ENCODE measurements around the gene BCL11B.

BCL11B gene

DNA sequence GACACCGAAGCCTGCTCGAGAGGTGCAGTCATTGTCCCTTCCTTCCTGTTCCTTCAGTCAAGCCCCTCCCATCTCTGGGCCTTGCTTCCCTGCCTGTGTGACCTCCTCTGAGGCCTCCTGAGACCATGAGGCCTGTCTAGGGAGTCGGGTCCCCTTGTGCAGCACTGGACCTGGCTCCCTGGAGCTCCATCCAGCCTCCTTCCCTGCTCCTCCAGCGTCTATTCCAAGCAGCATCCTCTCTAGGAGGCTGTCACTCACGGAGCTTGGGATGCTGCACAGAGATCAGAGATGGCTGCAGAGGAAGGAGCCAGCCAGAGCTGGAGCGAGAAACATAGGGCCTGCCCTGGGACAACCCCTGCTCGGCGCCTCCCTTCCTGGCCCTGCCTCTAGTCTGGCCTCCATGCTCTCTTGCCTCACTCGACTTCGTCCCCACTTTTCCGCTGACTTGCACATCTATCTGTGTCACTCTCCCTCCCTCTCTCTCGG lies 142.7 kb downstream of the BCL11B start:
- Histone ChIP-seq H3K27ac (no peak overlapping the region), H3K27me3 (ENCODE audit: insufficient read depth, low read depth) (no peaks in the 10 kb centered on the region), H2AFZ (ENCODE audit: low read depth) (no peak overlapping the region), H3K79me2 (ENCODE audit: insufficient read depth, low read depth) (no peaks in the 10 kb centered on the region), H3K4me2 (no peak overlapping the region), H3K9ac (no peak overlapping the region), H3K4me3 (IDR thresholded peaks at IDR 0.05; ENCODE audit: insufficient read depth, low read depth, low read length) (no peak overlapping the region), H3K4me1 (ENCODE audit: low read depth, poor library complexity, severe bottlenecking) (no peaks in the 10 kb centered on the region), H3K36me3 (ENCODE audit: insufficient read depth) (no peaks in the 10 kb centered on the region), H4K20me1 (ENCODE audit: insufficient read depth) (no peaks in the 10 kb centered on the region)
- no peak for TF ChIP-seq CTCF (conservative IDR thresholded peaks at IDR 0.05; ENCODE audit: low read depth, low read length)

GRCh38 chr14:99128185-99128584 lies 143.8 kb downstream of the BCL11B start:
- TF ChIP-seq CTCF (conservative IDR thresholded peaks at IDR 0.05; ENCODE audit: low read depth, low read length) = no peak
- H3K36me3 ChIP-seq (ENCODE audit: insufficient read depth) = no peaks in the 10 kb centered on the region

DNA sequence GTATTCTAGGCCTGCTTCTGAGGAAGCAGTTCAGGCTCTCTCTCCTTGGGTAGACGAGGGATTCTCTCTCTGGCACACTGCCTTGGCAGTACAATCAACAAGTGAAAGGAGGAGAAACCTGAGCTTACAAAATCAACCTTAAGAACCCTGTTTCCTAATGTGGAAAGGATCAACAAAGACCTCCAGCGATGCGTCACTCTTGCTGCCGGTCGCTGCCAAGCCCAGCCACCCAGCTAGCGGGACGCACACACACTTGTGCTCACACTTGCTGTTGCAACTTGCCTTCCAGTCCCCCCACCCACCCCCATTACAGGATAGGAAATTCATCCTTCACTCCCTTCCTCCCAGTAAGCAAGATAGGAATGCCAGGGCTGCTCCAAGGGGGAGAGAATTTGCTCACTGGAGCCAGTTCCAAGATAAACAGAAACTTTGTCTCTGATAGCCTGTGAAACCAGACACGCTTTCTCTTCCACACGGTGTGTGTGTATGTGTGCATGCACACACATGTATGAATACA lies 144.3 kb downstream of the BCL11B start:
- H3K27me3 ChIP-seq (ENCODE audit: insufficient read depth, low read depth) = no peaks in the 10 kb centered on the region

More at GRCh38 chr14:99128185-99128584, 143.8 kb downstream of the BCL11B start:
- Histone ChIP-seq H3K27ac (no peak overlapping the region), H3K4me3 (IDR thresholded peaks at IDR 0.05; ENCODE audit: insufficient read depth, low read depth, low read length) (no peak overlapping the region), H3K27me3 (ENCODE audit: insufficient read depth, low read depth) (no peaks in the 10 kb centered on the region), H3K4me1 (ENCODE audit: low read depth, poor library complexity, severe bottlenecking) (no peaks in the 10 kb centered on the region), H3K4me2 (no peak overlapping the region), H2AFZ (ENCODE audit: low read depth) (no peak overlapping the region), H3K9ac (no peak overlapping the region), H3K79me2 (ENCODE audit: insufficient read depth, low read depth) (no peaks in the 10 kb centered on the region), H4K20me1 (ENCODE audit: insufficient read depth) (no peaks in the 10 kb centered on the region)

DNA sequence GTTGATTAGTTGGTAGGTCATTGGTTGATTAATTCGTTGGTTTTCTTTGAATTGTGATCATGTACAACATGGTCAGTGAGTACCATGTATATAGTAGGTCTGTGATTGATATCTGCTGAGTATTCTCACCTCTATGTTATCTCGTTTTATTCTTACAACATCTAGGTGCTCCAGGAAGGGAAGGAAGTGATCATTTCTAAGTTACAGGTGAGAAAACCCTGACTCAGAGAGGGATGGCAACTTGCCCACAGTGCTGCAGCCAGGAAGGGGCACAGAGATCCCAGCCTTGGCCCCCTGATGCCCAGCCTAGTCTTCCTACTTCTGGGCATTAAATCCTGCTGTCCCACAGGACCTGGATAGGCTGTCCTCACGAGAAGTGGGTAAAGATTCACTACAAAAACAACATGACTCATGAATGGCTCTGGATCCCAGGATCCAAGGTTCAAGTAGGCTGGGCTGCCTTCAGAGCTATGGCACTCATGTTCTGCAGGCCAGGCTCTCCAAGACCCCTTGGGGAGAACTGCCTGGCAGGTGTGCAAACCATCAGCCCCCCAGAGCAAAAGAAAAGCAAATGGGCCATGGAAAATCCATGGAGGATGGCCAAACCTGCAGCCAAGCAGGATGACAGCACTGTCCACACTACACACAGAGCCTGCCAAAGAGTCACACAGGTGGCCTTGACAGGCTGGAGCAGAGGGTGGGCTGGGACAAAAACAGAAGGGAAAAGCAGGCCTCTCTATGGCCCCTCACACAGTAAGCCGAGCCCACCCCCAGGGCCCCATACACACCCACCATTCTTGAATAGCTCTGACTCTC lies 146.2 kb downstream of the BCL11B start:
- H3K36me3 ChIP-seq (ENCODE audit: insufficient read depth) = no peaks in the 10 kb centered on the region
- no peak overlapping the region for H3K9ac ChIP-seq
- H3K27ac ChIP-seq = no peak overlapping the region
- no peaks in the 10 kb centered on the region for H3K27me3 ChIP-seq (ENCODE audit: insufficient read depth, low read depth)
- no peak overlapping the region for H3K4me3 ChIP-seq (IDR thresholded peaks at IDR 0.05; ENCODE audit: insufficient read depth, low read depth, low read length)
- H3K79me2 ChIP-seq (ENCODE audit: insufficient read depth, low read depth) = no peaks in the 10 kb centered on the region
- H2AFZ ChIP-seq (ENCODE audit: low read depth) = no peak overlapping the region
- no peaks in the 10 kb centered on the region for H3K4me1 ChIP-seq (ENCODE audit: low read depth, poor library complexity, severe bottlenecking)
- H4K20me1 ChIP-seq (ENCODE audit: insufficient read depth) = no peaks in the 10 kb centered on the region
- no peak for TF ChIP-seq CTCF (conservative IDR thresholded peaks at IDR 0.05; ENCODE audit: low read depth, low read length)
- no peak overlapping the region for H3K4me2 ChIP-seq

More for the DNA sequence above, 144.3 kb downstream of the BCL11B start:
- Histone ChIP-seq H3K36me3 (ENCODE audit: insufficient read depth) (no peaks in the 10 kb centered on the region), H3K4me1 (ENCODE audit: low read depth, poor library complexity, severe bottlenecking) (no peaks in the 10 kb centered on the region), H3K79me2 (ENCODE audit: insufficient read depth, low read depth) (no peaks in the 10 kb centered on the region), H4K20me1 (ENCODE audit: insufficient read depth) (no peaks in the 10 kb centered on the region), H2AFZ (ENCODE audit: low read depth) (no peak overlapping the region), H3K9ac (no peak overlapping the region), H3K4me3 (IDR thresholded peaks at IDR 0.05; ENCODE audit: insufficient read depth, low read depth, low read length) (no peak overlapping the region), H3K4me2 (no peak overlapping the region), H3K27ac (no peak overlapping the region)
- TF ChIP-seq CTCF (conservative IDR thresholded peaks at IDR 0.05; ENCODE audit: low read depth, low read length) = no peak

Data from KMS-11 (cell line).